ENCODE data around the gene RBFOX1. TPM values are rescaled to one million over a fixed set of nuclear protein-coding genes. Genes with fewer than 3 reads are reported as not detected.

Gene RBFOX1
- total RNA-seq, 8 experiments from 2014 or later, result 1.4 to 77.7 (median 41.3) TPM; not detected in 2

DNA sequence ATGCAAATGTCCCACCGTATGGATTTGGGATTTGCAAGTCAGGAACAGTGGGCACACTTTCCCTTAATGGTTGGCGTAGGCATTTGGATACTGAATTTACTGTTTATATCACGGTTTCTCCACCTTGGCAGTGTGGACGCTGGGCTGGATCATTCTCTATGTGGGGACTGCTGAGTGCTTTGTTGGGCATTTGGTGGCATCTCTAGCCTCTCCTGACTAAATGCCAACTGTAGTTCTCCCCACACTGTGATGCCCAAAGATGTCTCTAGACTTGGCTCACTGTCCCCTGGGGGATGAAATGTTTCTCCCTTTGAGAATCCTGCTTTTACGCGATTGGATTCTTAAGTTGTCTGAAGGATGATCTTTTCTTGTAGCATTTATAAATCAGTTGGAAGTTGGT, 49.0 kb downstream of the RBFOX1 start:
- ATAC-seq (replicated peaks in 6 of 8), result no peak
- Histone ChIP-seq H3K27ac (no peak overlapping the region), H3K4me1 (replicated peaks in 1 of 2) (peaks cover 0 to 10% of the 10 kb centered on the region in 2 donors), H3K4me3 (no peak overlapping the region)
- in situ Hi-C loops (cut with MboI; ENCODE audit: low pct_unique_long_range_greater_than_20kb in 2 of 9, low sequenced_read_pairs in 9 of 9, unreplicated experiment in 9 of 9), result no loop called here
- WGBS, 10 experiments, result 7 to 91% (median 64%) methylated on average over 1 to 6 of the region's 6 CpGs; no CpG with 5 or more reads in 2 of the 10 experiments

GRCh38 chr16:7382521-7382920, 49.9 kb downstream of the RBFOX1 start:
- no peak overlapping the region for H3K27ac ChIP-seq
- in situ Hi-C loops (cut with MboI; ENCODE audit: low pct_unique_long_range_greater_than_20kb in 2 of 9, low sequenced_read_pairs in 9 of 9, unreplicated experiment in 9 of 9), result no loop called here
- ATAC-seq (replicated peaks in 6 of 8), result no peak
- no peak overlapping the region for H3K4me3 ChIP-seq
- WGBS, 10 experiments, result 27 to 100% (median 49%) methylated on average over 1 to 6 of the region's 6 CpGs; no CpG with 5 or more reads in 2 of the 10 experiments
- peaks cover 0 to 10% of the 10 kb centered on the region in 2 donors for H3K4me1 ChIP-seq (replicated peaks in 1 of 2)

GRCh38 chr16:7390974-7391373, 58.3 kb downstream of the RBFOX1 start:
- peaks cover 0 to 18% of the 10 kb centered on the region in 2 donors for H3K4me1 ChIP-seq (replicated peaks in 1 of 2)
- WGBS, 10 experiments, result 0 to 100% (median 66%) methylated on average over 1 to 3 of the region's 5 CpGs; no CpG with 5 or more reads in 4 of the 10 experiments
- H3K4me3 ChIP-seq, result no peak overlapping the region
- in situ Hi-C loops (cut with MboI; ENCODE audit: low pct_unique_long_range_greater_than_20kb in 2 of 9, low sequenced_read_pairs in 9 of 9, unreplicated experiment in 9 of 9), result no loop called here
- no peak overlapping the region for H3K27ac ChIP-seq
- ATAC-seq (replicated peaks in 6 of 8), result no peak

GRCh38 chr16:7391694-7392093, 59.0 kb downstream of the RBFOX1 start:
- whole genome bisulfite sequencing, 10 experiments, result 3 to 90% (median 37%) methylated on average over 1 to 5 of the region's 5 CpGs; no CpG with 5 or more reads in 1 of the 10 experiments
- no peak overlapping the region for H3K27ac ChIP-seq
- peaks cover 0 to 21% of the 10 kb centered on the region in 2 donors for H3K4me1 ChIP-seq (replicated peaks in 1 of 2)
- in situ Hi-C loops (cut with MboI; ENCODE audit: low pct_unique_long_range_greater_than_20kb in 2 of 9, low sequenced_read_pairs in 9 of 9, unreplicated experiment in 9 of 9), result no loop called here
- no peak for ATAC-seq (replicated peaks in 6 of 8)
- no peak overlapping the region for H3K4me3 ChIP-seq

GRCh38 chr16:7392206-7392605, 59.6 kb downstream of the RBFOX1 start:
- no peak for ATAC-seq (replicated peaks in 6 of 8)
- Histone ChIP-seq H3K4me1 (replicated peaks in 1 of 2) (peaks cover 0 to 21% of the 10 kb centered on the region in 2 donors), H3K4me3 (no peak overlapping the region), H3K27ac (no peak overlapping the region)
- WGBS, 10 experiments, result 0 to 80% (median 14%) methylated on average over 1 of the region's 1 CpG; no CpG with 5 or more reads in 7 of the 10 experiments
- in situ Hi-C loops (cut with MboI; ENCODE audit: low pct_unique_long_range_greater_than_20kb in 2 of 9, low sequenced_read_pairs in 9 of 9, unreplicated experiment in 9 of 9), result no loop called here

- in situ Hi-C loops (cut with MboI; ENCODE audit: low pct_unique_long_range_greater_than_20kb in 2 of 9, low sequenced_read_pairs in 9 of 9, unreplicated experiment in 9 of 9), result no loop called here
These were observed 61.0 kb downstream of the RBFOX1 start for GRCh38 chr16:7393680-7394079.

DNA sequence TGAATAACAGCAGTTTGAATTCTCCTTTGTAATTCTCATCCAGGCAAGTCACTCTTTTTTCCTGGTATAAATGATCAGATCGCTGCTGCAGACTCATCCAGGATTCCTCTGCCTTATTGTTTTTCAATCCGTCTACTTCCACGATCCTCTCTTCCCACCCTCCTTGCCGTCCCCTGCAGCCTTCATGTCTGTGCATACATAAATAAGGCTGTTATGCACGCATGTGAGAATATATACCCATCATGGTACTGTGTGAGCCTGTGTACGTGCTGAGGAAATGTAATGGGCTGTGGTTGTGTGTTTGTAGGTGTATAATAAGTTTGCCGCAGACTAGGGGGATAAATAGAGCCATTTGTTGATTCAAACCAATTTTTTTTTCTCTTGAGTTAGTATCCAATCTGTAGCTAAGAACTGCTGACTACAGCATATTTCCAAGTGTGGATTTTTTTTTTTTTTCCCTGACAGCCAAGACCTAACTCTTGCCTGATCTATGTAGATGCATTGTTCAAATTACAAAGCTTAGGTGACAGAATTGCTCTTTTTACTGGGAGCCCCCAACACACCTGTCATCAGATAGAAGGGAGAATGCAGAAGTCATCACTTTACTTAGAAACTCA, 62.2 kb downstream of the RBFOX1 start:
- in situ Hi-C loops (cut with MboI; ENCODE audit: low pct_unique_long_range_greater_than_20kb in 2 of 9, low sequenced_read_pairs in 9 of 9, unreplicated experiment in 9 of 9), result no loop called here
- Histone ChIP-seq H3K4me3 (no peak overlapping the region), H3K4me1 (replicated peaks in 1 of 2) (peaks cover 0 to 23% of the 10 kb centered on the region in 2 donors), H3K27ac (no peak overlapping the region)
- 4 to 80% (median 36%) methylated on average over 1 to 7 of the region's 7 CpGs; no CpG with 5 or more reads in 4 of the 10 experiments for WGBS, 10 experiments
- ATAC-seq (replicated peaks in 6 of 8), result peak in 4 of 8 experiments; percentile 41 to 87 (median 81)

More at GRCh38 chr16:7393680-7394079, 61.0 kb downstream of the RBFOX1 start:
- no peak overlapping the region for H3K27ac ChIP-seq
- WGBS, 10 experiments, result 11 to 100% (median 73%) methylated on average over 1 to 2 of the region's 4 CpGs; no CpG with 5 or more reads in 4 of the 10 experiments
- no peak for ATAC-seq (replicated peaks in 6 of 8)
- H3K4me3 ChIP-seq, result no peak overlapping the region
- peaks cover 0 to 21% of the 10 kb centered on the region in 2 donors for H3K4me1 ChIP-seq (replicated peaks in 1 of 2)

DNA sequence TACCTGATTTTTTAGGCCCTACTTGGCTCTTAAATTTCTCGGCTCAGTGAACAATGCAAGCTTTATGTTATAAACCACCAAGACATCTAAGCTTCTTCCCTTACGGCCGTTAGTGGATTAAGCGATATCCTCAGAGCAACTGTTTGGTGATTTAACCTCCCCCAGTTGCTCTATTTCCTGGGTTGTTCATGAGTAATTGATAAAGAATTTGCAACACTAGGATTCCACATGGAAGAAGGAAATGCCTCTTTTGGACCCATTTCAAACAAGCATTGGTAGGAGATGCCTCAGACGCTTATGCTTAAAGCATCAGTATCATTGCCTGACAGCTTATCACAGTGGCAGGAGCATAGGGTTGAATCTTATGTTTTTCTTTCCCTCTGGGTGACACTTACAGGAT, 65.3 kb downstream of the RBFOX1 start:
- WGBS, 10 experiments, result 0 to 100% (median 86%) methylated on average over 1 to 5 of the region's 5 CpGs; no CpG with 5 or more reads in 1 of the 10 experiments
- no peak for ATAC-seq (replicated peaks in 6 of 8)
- Histone ChIP-seq H3K4me1 (replicated peaks in 1 of 2) (peaks cover 0 to 23% of the 10 kb centered on the region in 2 donors), H3K4me3 (no peak overlapping the region), H3K27ac (no peak overlapping the region)
- in situ Hi-C loops (cut with MboI; ENCODE audit: low pct_unique_long_range_greater_than_20kb in 2 of 9, low sequenced_read_pairs in 9 of 9, unreplicated experiment in 9 of 9), result no loop called here

- WGBS, 10 experiments, result 17 to 100% (median 70%) methylated on average over 1 to 4 of the region's 4 CpGs; no CpG with 5 or more reads in 1 of the 10 experiments
- no peak overlapping the region for H3K27ac ChIP-seq
- no peak overlapping the region for H3K4me3 ChIP-seq
- in situ Hi-C loops (cut with MboI; ENCODE audit: low pct_unique_long_range_greater_than_20kb in 2 of 9, low sequenced_read_pairs in 9 of 9, unreplicated experiment in 9 of 9), result no loop called here
- no peak for ATAC-seq (replicated peaks in 6 of 8)
- H3K4me1 ChIP-seq (replicated peaks in 1 of 2), result peaks cover 0 to 23% of the 10 kb centered on the region in 2 donors
These were observed 65.9 kb downstream of the RBFOX1 start for GRCh38 chr16:7398536-7398935.

DNA sequence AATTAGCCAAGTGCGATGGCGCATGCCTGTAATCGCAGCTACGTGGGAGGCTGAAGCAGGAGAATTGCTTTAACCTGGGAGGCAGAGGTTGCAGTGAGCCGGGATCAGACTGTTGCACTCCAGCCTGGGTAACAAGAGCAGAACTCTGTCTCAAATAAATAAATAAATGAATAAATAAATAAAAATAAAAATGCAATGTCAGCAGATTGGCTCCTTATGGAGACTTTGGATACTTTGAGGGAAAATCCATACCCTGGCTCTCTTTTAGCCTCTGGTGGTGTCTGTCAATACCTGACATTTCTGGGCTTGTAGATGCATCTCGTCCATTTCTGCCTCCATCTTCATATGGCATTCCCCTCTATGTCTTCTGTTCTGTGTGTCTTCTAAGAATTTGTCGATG, 66.7 kb downstream of the RBFOX1 start:
- H3K27ac ChIP-seq, result no peak overlapping the region
- H3K4me1 ChIP-seq (replicated peaks in 1 of 2), result peaks cover 0 to 25% of the 10 kb centered on the region in 2 donors
- WGBS, 10 experiments, result 10 to 100% (median 79%) methylated on average over 1 to 7 of the region's 7 CpGs
- no peak overlapping the region for H3K4me3 ChIP-seq
- in situ Hi-C loops (cut with MboI; ENCODE audit: low pct_unique_long_range_greater_than_20kb in 2 of 9, low sequenced_read_pairs in 9 of 9, unreplicated experiment in 9 of 9), result no loop called here
- no peak for ATAC-seq (replicated peaks in 6 of 8)

GRCh38 chr16:7400117-7400890, 67.7 kb downstream of the RBFOX1 start:
- no peak overlapping the region for H3K27ac ChIP-seq
- in situ Hi-C loops (cut with MboI; ENCODE audit: low pct_unique_long_range_greater_than_20kb in 2 of 9, low sequenced_read_pairs in 9 of 9, unreplicated experiment in 9 of 9), result no loop called here
- H3K4me3 ChIP-seq, result no peak overlapping the region
- H3K4me1 ChIP-seq (replicated peaks in 1 of 2), result peaks cover 0 to 24% of the 10 kb centered on the region in 2 donors
- 20 to 80% (median 47%) methylated on average over 1 to 5 of the region's 5 CpGs; no CpG with 5 or more reads in 1 of the 10 experiments for WGBS, 10 experiments
- ATAC-seq (replicated peaks in 6 of 8), result no peak

GRCh38 chr16:7404217-7404616, 71.6 kb downstream of the RBFOX1 start:
- H3K27ac ChIP-seq, result no peak overlapping the region
- no peak for ATAC-seq (replicated peaks in 6 of 8)
- in situ Hi-C loops (cut with MboI; ENCODE audit: low pct_unique_long_range_greater_than_20kb in 2 of 9, low sequenced_read_pairs in 9 of 9, unreplicated experiment in 9 of 9), result no loop called here
- H3K4me3 ChIP-seq, result no peak overlapping the region
- peaks cover 0 to 30% of the 10 kb centered on the region in 2 donors for H3K4me1 ChIP-seq (replicated peaks in 1 of 2)
- WGBS, 10 experiments, result 0 to 73% (median 27%) methylated on average over 1 to 4 of the region's 5 CpGs; no CpG with 5 or more reads in 3 of the 10 experiments

- WGBS, 10 experiments, result 0 to 87% (median 28%) methylated on average over 1 to 13 of the region's 16 CpGs; no CpG with 5 or more reads in 2 of the 10 experiments
- in situ Hi-C loops (cut with MboI; ENCODE audit: low pct_unique_long_range_greater_than_20kb in 2 of 9, low sequenced_read_pairs in 9 of 9, unreplicated experiment in 9 of 9), result no loop called here
These were observed 72.5 kb downstream of the RBFOX1 start for GRCh38 chr16:7405166-7405565.

More at GRCh38 chr16:7405166-7405565, 72.5 kb downstream of the RBFOX1 start:
- Histone ChIP-seq H3K4me3 (no peak overlapping the region), H3K4me1 (replicated peaks in 1 of 2) (peaks cover 0 to 39% of the 10 kb centered on the region in 2 donors), H3K27ac (no peak overlapping the region)
- ATAC-seq (replicated peaks in 6 of 8), result peak in 5 of 8 experiments; percentile 96 to 100 (median 98)
